ENCODE results near the gene METTL9. TPM values are rescaled to one million over a fixed set of nuclear protein-coding genes. Genes with fewer than 3 reads are reported as not detected.
A peak's percentile ranks its signal among the peaks of the same experiment; 100 is the strongest.
"Not testable (repeated sequence)": the region's sequence is repeated elsewhere in the genome, so short reads cannot be mapped to it uniquely, and the experiment has no call there.

Gene METTL9
- total and polyA plus RNA-seq, 4 donors = 50.0 to 98.2 (median 61.3) TPM

- H3K4me1 ChIP-seq (ENCODE audit: control insufficient read depth in 1 of 2, insufficient read depth in 2 of 2, low read length in 2 of 2); H3K9me3 ChIP-seq (ENCODE audit: control insufficient read depth, low read length); H3K27me3 ChIP-seq (ENCODE audit: control insufficient read depth in 1 of 2, insufficient read depth in 2 of 2, low read length in 1 of 2); H3K27ac ChIP-seq (ENCODE audit: low read depth in 1 of 2, low read length in 2 of 2); H3K36me3 ChIP-seq (ENCODE audit: control insufficient read depth in 1 of 2, insufficient read depth in 2 of 2, low read length in 1 of 2); H3K4me3 ChIP-seq (ENCODE audit: low read length in 2 of 2); ATAC-seq (ENCODE audit: low FRiP score): not testable (repeated sequence)
- intact Hi-C loops (cut with DNase I) = loop anchor here in 1 of 2 donors (10.0 kb wide), 1 partner anchor 391 kb away; no protein-coding TSS in a partner anchor
- 86 to 87% methylated on average over 15 of the region's 15 CpGs for WGBS, 2 donors
- DNase-seq = peak in 1 of 2 donors; percentile 78
Observed at GRCh38 chr16:21555621-21556020, 43.8 kb upstream of the METTL9 start.

- ATAC-seq (ENCODE audit: low FRiP score); H3K4me1 ChIP-seq (ENCODE audit: control insufficient read depth in 1 of 2, insufficient read depth in 2 of 2, low read length in 2 of 2); H3K27me3 ChIP-seq (ENCODE audit: control insufficient read depth in 1 of 2, insufficient read depth in 2 of 2, low read length in 1 of 2); H3K4me3 ChIP-seq (ENCODE audit: low read length in 2 of 2); H3K36me3 ChIP-seq (ENCODE audit: control insufficient read depth in 1 of 2, insufficient read depth in 2 of 2, low read length in 1 of 2); H3K9me3 ChIP-seq (ENCODE audit: control insufficient read depth, low read length); H3K27ac ChIP-seq (ENCODE audit: low read depth in 1 of 2, low read length in 2 of 2): not testable (repeated sequence)
- DNase-seq = peak in 1 of 2 donors; percentile 44
- intact Hi-C loops (cut with DNase I) = loop anchor here in 1 of 2 donors (10.0 kb wide), 1 partner anchor 391 kb away; no protein-coding TSS in a partner anchor
- WGBS, 2 donors = 84 to 88% methylated on average over 4 of the region's 4 CpGs
Observed at GRCh38 chr16:21556026-21556595, 43.3 kb upstream of the METTL9 start.

GRCh38 chr16:21556651-21557241 is 42.6 kb upstream of the METTL9 start:
- H3K27me3 ChIP-seq (ENCODE audit: control insufficient read depth in 1 of 2, insufficient read depth in 2 of 2, low read length in 1 of 2); H3K4me1 ChIP-seq (ENCODE audit: control insufficient read depth in 1 of 2, insufficient read depth in 2 of 2, low read length in 2 of 2); H3K36me3 ChIP-seq (ENCODE audit: control insufficient read depth in 1 of 2, insufficient read depth in 2 of 2, low read length in 1 of 2); H3K9me3 ChIP-seq (ENCODE audit: control insufficient read depth, low read length); H3K4me3 ChIP-seq (ENCODE audit: low read length in 2 of 2): not testable (repeated sequence)
- DNase-seq (peak in 1 of 2 donors; percentile 92), ATAC-seq (ENCODE audit: low FRiP score) (peak; percentile 79)
- intact Hi-C loops (cut with DNase I) = loop anchor here in 1 of 2 donors (10.0 kb wide), 1 partner anchor 392 kb away; no protein-coding TSS in a partner anchor
- WGBS, 2 donors = 28 to 39% methylated on average over 24 of the region's 25 CpGs
- H3K27ac ChIP-seq (ENCODE audit: low read depth in 1 of 2, low read length in 2 of 2) = peak overlapping the region in 1 of 2 donors; percentile 24

- no peak overlapping the region for H3K27ac ChIP-seq (ENCODE audit: low read depth in 1 of 2, low read length in 2 of 2)
- no peaks in the 10 kb centered on the region for H3K4me1 ChIP-seq (ENCODE audit: control insufficient read depth in 1 of 2, insufficient read depth in 2 of 2, low read length in 2 of 2)
- peak in 1 of 2 donors; percentile 25 for DNase-seq
- intact Hi-C loops (cut with DNase I) = no loop called here
- H3K36me3 ChIP-seq (ENCODE audit: control insufficient read depth in 1 of 2, insufficient read depth in 2 of 2, low read length in 1 of 2) = no peaks in the 10 kb centered on the region
- no peaks in the 10 kb centered on the region for H3K9me3 ChIP-seq (ENCODE audit: control insufficient read depth, low read length)
- WGBS, 2 donors = 76% methylated on average over 2 of the region's 2 CpGs
- no peak for ATAC-seq (ENCODE audit: low FRiP score)
- H3K27me3 ChIP-seq (ENCODE audit: control insufficient read depth in 1 of 2, insufficient read depth in 2 of 2, low read length in 1 of 2) = no peaks in the 10 kb centered on the region
- no peak overlapping the region for H3K4me3 ChIP-seq (ENCODE audit: low read length in 2 of 2)
Observed at GRCh38 chr16:21560462-21560861, 38.9 kb upstream of the METTL9 start.

GRCh38 chr16:21563676-21564075 is 35.7 kb upstream of the METTL9 start:
- Histone ChIP-seq H3K27ac (ENCODE audit: low read depth in 1 of 2, low read length in 2 of 2) (no peak overlapping the region), H3K9me3 (ENCODE audit: control insufficient read depth, low read length) (no peaks in the 10 kb centered on the region), H3K36me3 (ENCODE audit: control insufficient read depth in 1 of 2, insufficient read depth in 2 of 2, low read length in 1 of 2) (no peaks in the 10 kb centered on the region), H3K4me1 (ENCODE audit: control insufficient read depth in 1 of 2, insufficient read depth in 2 of 2, low read length in 2 of 2) (no peaks in the 10 kb centered on the region), H3K27me3 (ENCODE audit: control insufficient read depth in 1 of 2, insufficient read depth in 2 of 2, low read length in 1 of 2) (no peaks in the 10 kb centered on the region), H3K4me3 (ENCODE audit: low read length in 2 of 2) (no peak overlapping the region)
- 95% methylated on average over 2 of the region's 2 CpGs for WGBS, 2 donors
- DNase-seq (peak in 1 of 2 donors; percentile 26), ATAC-seq (ENCODE audit: low FRiP score) (no peak)
- intact Hi-C loops (cut with DNase I) = no loop called here

GRCh38 chr16:21564367-21564766 is 35.0 kb upstream of the METTL9 start:
- H3K9me3 ChIP-seq (ENCODE audit: control insufficient read depth, low read length); H3K4me3 ChIP-seq (ENCODE audit: low read length in 2 of 2); DNase-seq; intact Hi-C loops (cut with DNase I); H3K27me3 ChIP-seq (ENCODE audit: control insufficient read depth in 1 of 2, insufficient read depth in 2 of 2, low read length in 1 of 2); ATAC-seq (ENCODE audit: low FRiP score); H3K4me1 ChIP-seq (ENCODE audit: control insufficient read depth in 1 of 2, insufficient read depth in 2 of 2, low read length in 2 of 2); H3K27ac ChIP-seq (ENCODE audit: low read depth in 1 of 2, low read length in 2 of 2); H3K36me3 ChIP-seq (ENCODE audit: control insufficient read depth in 1 of 2, insufficient read depth in 2 of 2, low read length in 1 of 2): not testable (repeated sequence)
- 77 to 84% methylated on average over 1 of the region's 1 CpG for WGBS, 2 donors

- Histone ChIP-seq H3K27me3 (ENCODE audit: control insufficient read depth in 1 of 2, insufficient read depth in 2 of 2, low read length in 1 of 2) (no peaks in the 10 kb centered on the region), H3K36me3 (ENCODE audit: control insufficient read depth in 1 of 2, insufficient read depth in 2 of 2, low read length in 1 of 2) (no peaks in the 10 kb centered on the region), H3K4me1 (ENCODE audit: control insufficient read depth in 1 of 2, insufficient read depth in 2 of 2, low read length in 2 of 2) (no peaks in the 10 kb centered on the region), H3K4me3 (ENCODE audit: low read length in 2 of 2) (no peak overlapping the region), H3K9me3 (ENCODE audit: control insufficient read depth, low read length) (no peaks in the 10 kb centered on the region), H3K27ac (ENCODE audit: low read depth in 1 of 2, low read length in 2 of 2) (no peak overlapping the region)
- DNase-seq (peak in 1 of 2 donors; percentile 15), ATAC-seq (ENCODE audit: low FRiP score) (no peak)
- intact Hi-C loops (cut with DNase I) = no loop called here
- WGBS, 2 donors = 66 to 82% methylated on average over 2 of the region's 2 CpGs
Observed at GRCh38 chr16:21565507-21565860, 33.9 kb upstream of the METTL9 start.

- H3K27ac ChIP-seq (ENCODE audit: low read depth in 1 of 2, low read length in 2 of 2) = no peak overlapping the region
- no peaks in the 10 kb centered on the region for H3K27me3 ChIP-seq (ENCODE audit: control insufficient read depth in 1 of 2, insufficient read depth in 2 of 2, low read length in 1 of 2)
- no peaks in the 10 kb centered on the region for H3K36me3 ChIP-seq (ENCODE audit: control insufficient read depth in 1 of 2, insufficient read depth in 2 of 2, low read length in 1 of 2)
- DNase-seq (peak in 1 of 2 donors; percentile 51), ATAC-seq (ENCODE audit: low FRiP score) (no peak)
- intact Hi-C loops (cut with DNase I) = no loop called here
- no peaks in the 10 kb centered on the region for H3K9me3 ChIP-seq (ENCODE audit: control insufficient read depth, low read length)
- H3K4me3 ChIP-seq (ENCODE audit: low read length in 2 of 2) = no peak overlapping the region
- no peaks in the 10 kb centered on the region for H3K4me1 ChIP-seq (ENCODE audit: control insufficient read depth in 1 of 2, insufficient read depth in 2 of 2, low read length in 2 of 2)
- 82 to 83% methylated on average over 13 of the region's 13 CpGs for WGBS, 2 donors
Observed at GRCh38 chr16:21565861-21566669, 33.3 kb upstream of the METTL9 start.
